ENCODE measurements around the gene SSTR4. TPM values are rescaled to one million over a fixed set of nuclear protein-coding genes. Genes with fewer than 3 reads are reported as not detected.

The SSTR4 gene
- total and polyA plus RNA-seq, 2 donors (not counting 3 experiments of a cell fraction or from before 2014, with no cell fraction given), result not detected

DNA sequence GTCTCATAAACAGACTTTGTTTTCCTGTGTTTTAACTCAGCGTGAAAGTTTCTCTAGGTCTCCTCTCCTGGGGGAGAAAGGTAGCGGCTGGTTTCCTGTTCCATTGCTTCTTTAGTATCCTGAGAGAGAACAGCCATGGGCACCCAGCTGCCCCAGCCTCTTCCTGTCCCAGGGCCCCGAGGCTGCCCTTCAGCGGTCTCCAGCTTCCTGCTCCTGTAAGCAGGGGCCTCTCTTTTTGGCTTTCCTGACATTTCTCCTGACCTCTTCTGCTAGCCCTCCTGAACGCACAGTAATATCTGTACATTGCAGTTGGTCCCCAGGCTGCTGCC is 2.4 kb upstream of the SSTR4 start:
- Histone ChIP-seq H3K27me3 (ENCODE audit: control insufficient read depth in 2 of 2, insufficient read depth in 2 of 2, low read length in 2 of 2) (peaks cover 9 to 18% of the 10 kb centered on the region in 2 experiments), H3K4me2 (ENCODE audit: insufficient read depth, low read length) (no peak overlapping the region), H3K36me3 (ENCODE audit: control insufficient read depth in 2 of 2, extremely low read depth in 1 of 2, insufficient read depth in 2 of 2, low read length in 2 of 2) (no peaks in the 10 kb centered on the region), H3K9ac (replicated peaks; ENCODE audit: extremely low read depth, insufficient read depth, low read length) (no peak overlapping the region), H3K79me2 (ENCODE audit: control insufficient read depth, insufficient read depth, low read length) (no peaks in the 10 kb centered on the region), H4K20me1 (replicated peaks; ENCODE audit: control insufficient read depth, extremely low read depth, insufficient read depth, low read length) (no peaks in the 10 kb centered on the region), H3K9me3 (replicated peaks; ENCODE audit: control insufficient read depth, insufficient read depth, low read length) (no peaks in the 10 kb centered on the region), H3K4me1 (ENCODE audit: control insufficient read depth, extremely low read depth, insufficient read depth, low read length) (no peaks in the 10 kb centered on the region), H3K4me3 (replicated peaks in 1 of 3; ENCODE audit: insufficient read depth in 1 of 3, low read depth in 1 of 3, low read length in 3 of 3) (no peak overlapping the region), H2AFZ (ENCODE audit: low read depth, low read length) (no peak overlapping the region), H3K9me1 (replicated peaks; ENCODE audit: control insufficient read depth, extremely low read depth, insufficient read depth, low read length) (no peaks in the 10 kb centered on the region), H3K27ac (ENCODE audit: insufficient read depth, low read depth, low read length) (no peak overlapping the region)
- intact Hi-C loops (cut with micrococcal nuclease) (no loop called here), dilution Hi-C loops (cut with MboI; ENCODE audit: extremely low pct_ligation_motif_present, low sequenced_read_pairs) (no loop called here)
- no peak for DNase-seq (ENCODE audit: low read depth, low spot score)
- no TSS peak for BruUV-seq (replicated peaks)
- no peak for FAIRE-seq
- POLR2A ChIA-PET, result no interaction called here
- TF ChIP-seq EZH2 (IDR thresholded peaks at IDR 0.05; ENCODE audit: borderline replicate concordance, low read depth, low read length, severe bottlenecking) (no peak), JUN (IDR thresholded peaks at IDR 0.05; ENCODE audit: borderline replicate concordance, insufficient read depth, insufficient read length, low read depth) (no peak), FOS (IDR thresholded peaks at IDR 0.05; ENCODE audit: borderline replicate concordance, insufficient read depth, low read length) (no peak), MYC (IDR thresholded peaks at IDR 0.05; ENCODE audit: low read depth, low read length) (no peak), POLR2A (IDR thresholded peaks at IDR 0.05; ENCODE audit: low read depth, low read length) (no peak), GATA2 (IDR thresholded peaks at IDR 0.05; ENCODE audit: insufficient read depth, insufficient read length, low read depth, low read length) (no peak), POLR2AphosphoS5 (IDR thresholded peaks at IDR 0.05; ENCODE audit: insufficient read depth, low read depth, low read length) (no peak)
- TF ChIP-seq, protein P1, sequence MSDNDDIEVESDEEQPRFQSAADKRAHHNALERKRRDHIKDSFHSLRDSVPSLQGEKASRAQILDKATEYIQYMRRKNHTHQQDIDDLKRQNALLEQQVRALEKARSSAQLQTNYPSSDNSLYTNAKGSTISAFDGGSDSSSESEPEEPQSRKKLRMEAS (IDR thresholded peaks at IDR 0.05; ENCODE audit: insufficient read depth, insufficient read length), result no peak
- TF ChIP-seq, protein P2, sequence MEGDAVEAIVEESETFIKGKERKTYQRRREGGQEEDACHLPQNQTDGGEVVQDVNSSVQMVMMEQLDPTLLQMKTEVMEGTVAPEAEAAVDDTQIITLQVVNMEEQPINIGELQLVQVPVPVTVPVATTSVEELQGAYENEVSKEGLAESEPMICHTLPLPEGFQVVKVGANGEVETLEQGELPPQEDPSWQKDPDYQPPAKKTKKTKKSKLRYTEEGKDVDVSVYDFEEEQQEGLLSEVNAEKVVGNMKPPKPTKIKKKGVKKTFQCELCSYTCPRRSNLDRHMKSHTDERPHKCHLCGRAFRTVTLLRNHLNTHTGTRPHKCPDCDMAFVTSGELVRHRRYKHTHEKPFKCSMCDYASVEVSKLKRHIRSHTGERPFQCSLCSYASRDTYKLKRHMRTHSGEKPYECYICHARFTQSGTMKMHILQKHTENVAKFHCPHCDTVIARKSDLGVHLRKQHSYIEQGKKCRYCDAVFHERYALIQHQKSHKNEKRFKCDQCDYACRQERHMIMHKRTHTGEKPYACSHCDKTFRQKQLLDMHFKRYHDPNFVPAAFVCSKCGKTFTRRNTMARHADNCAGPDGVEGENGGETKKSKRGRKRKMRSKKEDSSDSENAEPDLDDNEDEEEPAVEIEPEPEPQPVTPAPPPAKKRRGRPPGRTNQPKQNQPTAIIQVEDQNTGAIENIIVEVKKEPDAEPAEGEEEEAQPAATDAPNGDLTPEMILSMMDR (IDR thresholded peaks at IDR 0.05; ENCODE audit: extremely low read depth in 1 of 2, insufficient read depth in 1 of 2, low read depth in 1 of 2, low read length in 2 of 2), result no peak
- CTCF ChIA-PET, result interaction anchor here (1.0 kb wide), 1 partner anchor 85 kb away, joined by 3 read pairs; no protein-coding TSS in a partner anchor
